WTC11 (cell line): ENCODE data around the gene CSAG3.

ENCODE experiments used
- ELF4 ChIP-seq: sonication (generic); formaldehyde crosslinking; IDR thresholded peaks from 2 replicates; pipeline ENCODE4 v1.8.1; 2022; ENCODE audit warnings: low read depth, mild to moderate bottlenecking, moderate library complexity, missing genetic modification reagents
- FOXK1 ChIP-seq: sonication (generic); formaldehyde crosslinking; IDR thresholded peaks from 2 replicates; pipeline ENCODE4 v1.8.0; 2022; ENCODE audit warnings: mild to moderate bottlenecking, moderate library complexity, missing genetic modification reagents
- HMGXB4 ChIP-seq: sonication (generic); formaldehyde crosslinking; IDR thresholded peaks from 2 replicates; pipeline ENCODE4 v1.8.1; 2023; ENCODE audit warnings: mild to moderate bottlenecking, moderate library complexity, missing genetic modification reagents
- JUN ChIP-seq: sonication (generic); formaldehyde crosslinking; IDR thresholded peaks from 2 replicates; pipeline ENCODE4 v1.8.0; 2023; ENCODE audit warnings: mild to moderate bottlenecking, missing genetic modification reagents
- MAX ChIP-seq: sonication (generic); formaldehyde crosslinking; IDR thresholded peaks from 2 replicates; pipeline ENCODE4 v1.8.0; 2022; ENCODE audit warnings: mild to moderate bottlenecking, missing genetic modification reagents
- NR3C1 ChIP-seq: sonication (generic); formaldehyde crosslinking; conservative IDR thresholded peaks from 2 replicates; pipeline ENCODE4 v1.8.1; 2023; ENCODE audit warnings: low read depth, mild to moderate bottlenecking, missing genetic modification reagents
- SOX15 ChIP-seq: fragments of 250-450 bp; sonication (Bioruptor Pico); IDR thresholded peaks from 2 replicates; pipeline ENCODE4 v1.9.0; 2021; ENCODE audit warnings: mild to moderate bottlenecking
- TP53 ChIP-seq: sonication (generic); formaldehyde crosslinking; IDR thresholded peaks from 2 replicates; pipeline ENCODE4 v1.8.1; 2023; ENCODE audit warnings: mild to moderate bottlenecking, missing genetic modification reagents
- USF1 ChIP-seq: sonication (generic); formaldehyde crosslinking; IDR thresholded peaks from 2 replicates; pipeline ENCODE4 v1.8.0; 2022; ENCODE audit warnings: mild to moderate bottlenecking, missing genetic modification reagents
- TF ChIP-seq, protein P1 (sequence below): fragments of 200-600 bp; IDR thresholded peaks from 2 replicates; pipeline ENCODE4 v1.8.0; 2022; ENCODE audit warnings: antibody characterized with exemption
- TF ChIP-seq, protein P2 (sequence below): sonication (generic); formaldehyde crosslinking; IDR thresholded peaks from 2 replicates; pipeline ENCODE4 v1.8.1; 2022; ENCODE audit warnings: low read depth, mild to moderate bottlenecking, moderate library complexity, missing genetic modification reagents, borderline replicate concordance
- TF ChIP-seq, protein P3 (sequence below): sonication (generic); formaldehyde crosslinking; IDR thresholded peaks from 2 replicates; pipeline ENCODE4 v1.8.1; 2022; ENCODE audit warnings: mild to moderate bottlenecking, moderate library complexity, missing genetic modification reagents

GRCh38 chrX:152806035-152806434 lies 47.0 kb downstream of the CSAG3 start:
- TF ChIP-seq JUN (CRISPR knock-in tag) (no peak), TP53 (no peak), SOX15 (no peak), ELF4 (CRISPR knock-in tag) (no peak), FOXK1 (CRISPR knock-in tag) (no peak), USF1 (CRISPR knock-in tag) (no peak), MAX (CRISPR knock-in tag) (no peak), HMGXB4 (CRISPR knock-in tag) (no peak), NR3C1 (CRISPR knock-in tag) (no peak)
- TF ChIP-seq, protein P1, sequence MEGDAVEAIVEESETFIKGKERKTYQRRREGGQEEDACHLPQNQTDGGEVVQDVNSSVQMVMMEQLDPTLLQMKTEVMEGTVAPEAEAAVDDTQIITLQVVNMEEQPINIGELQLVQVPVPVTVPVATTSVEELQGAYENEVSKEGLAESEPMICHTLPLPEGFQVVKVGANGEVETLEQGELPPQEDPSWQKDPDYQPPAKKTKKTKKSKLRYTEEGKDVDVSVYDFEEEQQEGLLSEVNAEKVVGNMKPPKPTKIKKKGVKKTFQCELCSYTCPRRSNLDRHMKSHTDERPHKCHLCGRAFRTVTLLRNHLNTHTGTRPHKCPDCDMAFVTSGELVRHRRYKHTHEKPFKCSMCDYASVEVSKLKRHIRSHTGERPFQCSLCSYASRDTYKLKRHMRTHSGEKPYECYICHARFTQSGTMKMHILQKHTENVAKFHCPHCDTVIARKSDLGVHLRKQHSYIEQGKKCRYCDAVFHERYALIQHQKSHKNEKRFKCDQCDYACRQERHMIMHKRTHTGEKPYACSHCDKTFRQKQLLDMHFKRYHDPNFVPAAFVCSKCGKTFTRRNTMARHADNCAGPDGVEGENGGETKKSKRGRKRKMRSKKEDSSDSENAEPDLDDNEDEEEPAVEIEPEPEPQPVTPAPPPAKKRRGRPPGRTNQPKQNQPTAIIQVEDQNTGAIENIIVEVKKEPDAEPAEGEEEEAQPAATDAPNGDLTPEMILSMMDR, result no peak
- TF ChIP-seq, protein P2, sequence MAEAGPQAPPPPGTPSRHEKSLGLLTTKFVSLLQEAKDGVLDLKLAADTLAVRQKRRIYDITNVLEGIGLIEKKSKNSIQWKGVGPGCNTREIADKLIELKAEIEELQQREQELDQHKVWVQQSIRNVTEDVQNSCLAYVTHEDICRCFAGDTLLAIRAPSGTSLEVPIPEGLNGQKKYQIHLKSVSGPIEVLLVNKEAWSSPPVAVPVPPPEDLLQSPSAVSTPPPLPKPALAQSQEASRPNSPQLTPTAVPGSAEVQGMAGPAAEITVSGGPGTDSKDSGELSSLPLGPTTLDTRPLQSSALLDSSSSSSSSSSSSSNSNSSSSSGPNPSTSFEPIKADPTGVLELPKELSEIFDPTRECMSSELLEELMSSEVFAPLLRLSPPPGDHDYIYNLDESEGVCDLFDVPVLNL (CRISPR knock-in tag), result no peak
- TF ChIP-seq, protein P3, sequence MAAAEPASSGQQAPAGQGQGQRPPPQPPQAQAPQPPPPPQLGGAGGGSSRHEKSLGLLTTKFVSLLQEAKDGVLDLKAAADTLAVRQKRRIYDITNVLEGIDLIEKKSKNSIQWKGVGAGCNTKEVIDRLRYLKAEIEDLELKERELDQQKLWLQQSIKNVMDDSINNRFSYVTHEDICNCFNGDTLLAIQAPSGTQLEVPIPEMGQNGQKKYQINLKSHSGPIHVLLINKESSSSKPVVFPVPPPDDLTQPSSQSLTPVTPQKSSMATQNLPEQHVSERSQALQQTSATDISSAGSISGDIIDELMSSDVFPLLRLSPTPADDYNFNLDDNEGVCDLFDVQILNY (CRISPR knock-in tag), result no peak
